Hepatic stellate cell (primary cell): ENCODE results near the gene QSOX2.

ENCODE experiments used
- DNase-seq: peaks from one replicate; pipeline ENCODE4 v3.0.0; 2011; ENCODE audit warnings: low spot score

QSOX2 gene

GRCh38 chr9:136251264-136252115, 5.9 kb upstream of the QSOX2 start:
- no peak for DNase-seq

- no peak for DNase-seq
Observed at GRCh38 chr9:136250676-136251075, 5.1 kb upstream of the QSOX2 start.

DNA sequence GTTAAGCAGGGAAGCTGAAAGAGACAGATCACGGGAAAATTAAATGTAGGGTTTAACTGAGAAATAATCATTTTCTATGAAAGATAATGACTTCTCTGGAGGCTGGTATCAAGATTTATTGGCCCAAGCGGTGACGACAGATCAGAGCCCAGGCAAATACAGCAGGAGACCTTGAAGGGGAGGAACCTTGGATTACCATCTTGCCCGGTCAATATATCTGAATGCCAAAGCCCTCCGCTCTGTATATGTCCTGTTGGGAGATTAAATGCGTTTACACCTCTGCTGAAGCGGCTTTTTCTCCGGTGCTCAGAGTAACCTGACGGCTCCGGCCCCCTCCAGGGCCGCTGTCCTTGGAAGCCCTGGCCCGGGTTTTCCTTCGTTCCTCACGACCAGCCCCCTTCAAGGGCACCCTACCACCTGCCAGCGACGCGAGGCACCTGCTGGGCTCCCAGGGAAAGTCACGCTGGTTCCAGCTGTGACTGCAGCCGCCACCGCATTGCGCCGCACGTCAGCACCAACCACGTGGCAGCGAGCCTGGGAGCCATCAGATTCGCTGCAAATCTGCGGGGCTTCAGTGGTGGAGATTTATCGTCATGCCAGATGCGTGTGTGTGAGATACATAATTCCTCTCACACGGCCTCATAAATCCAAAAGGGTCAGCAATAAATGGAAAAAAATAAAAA, 4.4 kb upstream of the QSOX2 start:
- no peak for DNase-seq

DNA sequence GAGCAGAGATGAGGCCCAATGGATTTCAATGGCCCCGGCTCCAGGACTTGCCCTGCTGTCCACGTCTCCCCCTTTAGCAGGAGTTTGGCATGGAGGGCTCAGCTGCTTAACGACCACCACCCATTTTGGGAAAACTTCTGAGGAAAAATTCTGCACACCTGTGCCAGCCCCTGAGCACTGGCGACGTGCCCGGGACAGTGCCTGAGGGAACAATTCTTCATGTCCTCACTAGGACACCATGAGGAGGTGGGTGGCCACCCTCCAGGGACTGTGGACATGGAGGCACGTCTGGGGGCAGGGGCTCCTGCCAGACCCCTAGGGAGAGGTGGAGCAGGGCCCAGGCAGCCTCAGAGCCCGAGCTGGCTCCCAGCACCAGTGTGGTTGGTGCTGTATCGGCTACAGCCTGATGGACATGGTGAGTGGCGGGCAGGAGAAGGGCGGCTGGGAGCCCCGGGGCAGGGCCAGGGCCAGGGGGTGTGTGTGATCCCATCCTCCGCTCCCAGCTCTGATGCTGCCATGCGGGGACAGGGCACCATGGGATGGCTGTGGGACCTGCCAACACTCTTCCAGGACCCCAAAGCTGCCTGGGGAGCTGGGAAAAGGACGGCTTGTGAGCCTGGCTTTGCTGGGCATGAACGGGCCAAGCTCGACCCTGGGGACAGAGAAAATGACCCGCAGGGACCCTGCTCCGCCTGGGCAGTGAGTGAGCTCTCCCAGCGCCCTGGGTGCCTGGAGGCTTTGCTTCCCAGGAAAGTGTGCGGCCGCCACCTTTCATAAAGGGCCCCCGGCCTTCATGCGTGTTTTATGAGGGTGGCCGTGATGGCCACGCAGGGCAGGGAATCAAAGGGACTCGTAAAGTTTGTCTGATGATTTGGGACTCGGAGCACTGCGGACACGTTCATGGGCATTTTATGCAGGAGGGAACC, 3.6 kb upstream of the QSOX2 start:
- DNase-seq, result no peak

- no peak for DNase-seq
Observed at GRCh38 chr9:136247947-136248637, 2.5 kb upstream of the QSOX2 start.

GRCh38 chr9:136247551-136247916, 1.9 kb upstream of the QSOX2 start:
- DNase-seq, result no peak

DNA sequence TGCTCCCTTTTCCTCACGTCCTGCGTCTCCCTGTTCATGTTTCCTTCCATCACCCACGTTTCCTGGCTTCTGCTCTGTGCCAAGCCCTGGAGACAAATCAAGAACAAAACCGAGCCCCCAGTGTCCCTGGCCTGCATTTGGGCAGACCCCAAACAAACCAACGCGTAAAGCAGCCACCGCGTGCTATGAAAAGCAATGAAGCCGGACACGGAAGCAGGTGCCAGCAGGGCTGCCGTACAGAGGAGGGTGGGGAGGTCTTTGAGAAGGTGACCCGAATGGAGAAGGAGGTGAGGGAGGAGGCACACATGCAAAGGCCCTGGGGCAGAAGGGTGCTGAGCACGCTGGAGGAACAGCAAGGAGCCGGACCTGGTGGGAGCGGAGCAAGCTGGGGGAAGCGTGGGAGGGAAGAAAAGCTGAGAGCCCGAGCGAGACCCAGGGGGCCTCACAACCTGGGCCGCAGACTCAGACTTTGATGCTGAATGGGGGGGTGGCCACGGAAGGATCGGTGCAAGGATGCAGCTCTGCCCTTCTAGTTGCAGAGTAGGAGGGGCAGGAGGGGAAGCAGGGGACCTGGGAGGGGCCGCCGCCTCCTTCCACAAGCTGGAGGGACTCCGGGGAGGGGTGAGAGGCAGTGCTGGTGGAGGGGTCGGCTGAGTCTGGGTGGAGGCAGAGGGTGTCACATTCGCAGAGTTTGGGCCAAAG, 1.4 kb upstream of the QSOX2 start:
- DNase-seq, result no peak

DNA sequence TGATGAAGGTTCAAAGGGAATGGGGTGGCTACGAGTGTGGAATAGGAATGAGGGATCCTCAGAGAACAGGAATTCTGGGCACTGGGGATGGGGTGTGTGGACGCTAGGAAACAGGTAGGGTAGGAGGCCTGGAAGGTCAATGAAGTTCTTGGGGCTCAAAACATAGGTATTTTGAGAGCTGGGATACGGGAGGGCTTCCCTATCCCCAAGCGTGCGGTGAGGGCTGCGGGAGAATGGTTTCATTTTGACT, 718 bp downstream of the QSOX2 start:
- DNase-seq, result no peak

- DNase-seq, result no peak
Observed at GRCh38 chr9:136244122-136244968, 1.3 kb downstream of the QSOX2 start.

DNA sequence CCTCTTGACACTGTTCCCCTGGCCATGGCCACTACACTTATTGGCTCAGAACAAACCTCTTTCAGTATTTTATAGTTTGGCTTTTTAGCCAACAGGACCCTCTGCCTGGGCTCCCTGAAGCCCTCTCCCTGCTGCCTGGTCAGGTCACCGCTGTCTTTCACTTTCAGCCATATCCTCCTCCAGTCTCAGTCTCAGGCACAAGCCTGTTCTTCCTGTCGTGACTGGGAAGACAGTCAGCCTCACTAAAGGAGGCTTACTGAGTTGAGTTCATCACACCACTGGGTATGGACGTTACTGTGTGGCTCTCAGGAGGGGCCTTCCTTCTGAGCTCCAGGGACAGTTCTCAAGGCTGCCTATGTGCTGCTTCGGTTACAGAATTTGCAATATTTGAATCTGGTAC, 2.0 kb downstream of the QSOX2 start:
- no peak for DNase-seq

DNA sequence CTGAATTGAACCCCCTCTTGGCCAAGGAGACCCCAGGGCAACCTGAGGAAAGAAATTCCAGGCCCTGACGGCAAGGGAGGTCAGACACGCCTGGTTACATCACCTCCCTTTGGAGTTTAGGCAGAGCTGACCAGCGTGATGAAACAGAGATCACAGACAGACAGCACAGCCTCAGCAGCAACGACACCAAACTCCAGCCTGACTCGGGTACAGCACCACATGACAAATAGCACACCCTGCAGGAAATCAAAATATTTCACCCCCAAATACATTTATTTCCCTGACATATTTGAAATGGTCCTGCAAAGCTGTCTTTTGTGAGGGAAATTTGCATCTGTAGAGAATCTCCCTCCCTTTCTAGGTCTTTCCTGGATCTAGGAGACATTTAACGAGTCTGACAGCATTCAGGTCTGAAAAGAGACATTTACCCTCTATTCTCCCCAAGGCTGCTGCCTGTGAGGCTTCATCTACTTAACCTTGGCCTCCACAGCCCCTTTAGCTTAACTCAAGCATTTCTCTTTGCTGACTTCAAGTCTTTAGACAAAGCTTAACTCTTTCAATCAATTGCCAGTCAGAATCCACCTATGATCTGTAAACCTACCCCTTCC, 2.6 kb downstream of the QSOX2 start:
- DNase-seq, result no peak

DNA sequence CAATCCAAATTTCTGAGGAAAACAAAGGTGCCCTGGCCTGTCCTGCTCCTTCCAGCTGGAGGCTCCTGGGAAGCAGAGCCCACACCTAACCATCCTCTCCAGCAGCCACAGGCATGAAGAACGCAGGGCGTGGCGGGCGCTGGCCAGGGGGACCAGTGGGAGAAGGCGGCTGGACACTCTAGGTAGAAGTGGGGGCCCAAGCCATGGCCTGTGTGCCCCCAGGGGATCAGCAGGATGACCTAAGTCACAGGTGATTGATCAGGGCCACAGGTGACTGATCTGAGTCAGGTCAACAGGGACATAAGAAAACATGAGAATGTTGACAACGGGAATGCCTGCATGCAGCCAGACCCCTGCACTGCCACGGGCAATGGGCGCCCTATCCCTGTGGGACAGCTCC, 3.4 kb downstream of the QSOX2 start:
- DNase-seq, result no peak

DNA sequence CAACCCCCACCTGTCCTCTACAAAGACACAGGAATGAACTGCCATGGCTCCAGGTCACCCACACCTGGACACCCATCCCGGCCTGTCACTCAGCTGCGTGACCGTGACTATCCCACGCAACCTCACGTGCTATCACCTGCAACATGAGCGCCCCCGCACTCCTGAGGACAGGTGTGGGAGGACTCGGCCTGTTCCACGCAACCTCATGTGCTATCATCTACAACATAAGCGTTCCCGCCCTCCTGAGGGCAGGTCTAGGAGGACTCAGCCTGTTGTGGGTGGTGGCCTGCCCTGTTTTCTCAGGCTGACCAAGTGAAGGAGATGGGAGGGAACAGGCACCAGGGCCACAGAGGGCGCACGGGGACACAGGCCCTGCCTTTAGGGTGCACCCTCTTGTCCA, 4.1 kb downstream of the QSOX2 start:
- no peak for DNase-seq

- no peak for DNase-seq
Observed at GRCh38 chr9:136240941-136241340, 4.7 kb downstream of the QSOX2 start.

DNA sequence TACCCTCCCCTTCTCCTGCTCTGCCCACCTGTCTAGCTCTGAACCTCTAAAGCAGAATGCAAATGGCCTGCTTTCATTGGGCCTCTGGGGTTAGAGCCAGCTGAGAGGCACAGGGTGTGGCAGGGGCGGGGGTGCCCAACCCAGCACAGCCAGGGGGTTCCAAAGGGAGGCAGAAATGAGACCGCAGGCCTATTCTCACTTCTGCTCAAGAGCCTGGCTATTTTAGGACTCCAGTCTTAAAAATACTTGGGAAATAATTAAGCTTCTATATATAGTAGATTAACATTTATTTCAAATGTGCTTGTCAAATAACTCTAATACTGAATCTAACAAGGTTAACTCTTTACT, 5.7 kb downstream of the QSOX2 start:
- DNase-seq, result no peak

- DNase-seq, result no peak
Observed at GRCh38 chr9:136239135-136239982, 6.3 kb downstream of the QSOX2 start.

- no peak for DNase-seq
Observed at GRCh38 chr9:136238342-136238732, 7.3 kb downstream of the QSOX2 start.

- DNase-seq, result no peak
Observed at GRCh38 chr9:136237486-136238341, 7.9 kb downstream of the QSOX2 start.
